Mesenchymal stem cell (in vitro differentiated cells and primary cell): ENCODE data around the gene TWF2.

Experiments
- DNase-seq: peaks from one replicate; pipeline ENCODE4 v3.0.0-alpha.2; 2013
- H2AFZ ChIP-seq: one replicate; pipeline ENCODE4 v1.6.1; 2013; ENCODE audit warnings: low read depth, mild to moderate bottlenecking, control low read depth, inconsistent platforms, low read length, moderate library complexity
- H2AK5ac ChIP-seq: 2 replicates; pipeline ENCODE4 v1.6.1; 2013; ENCODE audit warnings: low read length, moderate library complexity, mild to moderate bottlenecking, inconsistent platforms; ENCODE audit not compliant: severe bottlenecking
- H2BK120ac ChIP-seq: one replicate; pipeline ENCODE4 v1.6.1; 2013; ENCODE audit warnings: low read depth, mild to moderate bottlenecking, inconsistent platforms, low read length, moderate library complexity
- H2BK12ac ChIP-seq, 2 experiments: one replicate each; pipeline ENCODE4 v1.6.1; 2013; ENCODE audit warnings: inconsistent platforms in 2 of 2, low read length in 2 of 2, mild to moderate bottlenecking in 2 of 2, moderate library complexity in 2 of 2, control low read depth in 1 of 2
- H2BK15ac ChIP-seq: one replicate; pipeline ENCODE4 v1.6.1; 2013; ENCODE audit warnings: mild to moderate bottlenecking, low read depth, inconsistent platforms; ENCODE audit not compliant: poor library complexity, severe bottlenecking
- H2BK5ac ChIP-seq: 2 replicates; pipeline ENCODE4 v1.6.1; 2013; ENCODE audit warnings: low read depth, mild to moderate bottlenecking, low read length, control low read depth, inconsistent platforms; ENCODE audit not compliant: poor library complexity, severe bottlenecking
- H3K14ac ChIP-seq, 2 experiments: one replicate each; pipeline ENCODE4 v1.6.1; 2013; ENCODE audit warnings: inconsistent platforms in 2 of 2, low read length in 2 of 2, control low read depth in 1 of 2, mild to moderate bottlenecking in 1 of 2, moderate library complexity in 1 of 2
- H3K18ac ChIP-seq, 2 experiments: one replicate each; pipeline ENCODE4 v1.6.1; 2013; ENCODE audit warnings: inconsistent platforms in 2 of 2, low read length in 2 of 2, control low read depth in 1 of 2, low read depth in 1 of 2, mild to moderate bottlenecking in 1 of 2
- H3K23ac ChIP-seq, 2 experiments: one replicate each; pipeline ENCODE4 v1.6.1; 2013; ENCODE audit warnings: inconsistent platforms in 2 of 2, low read length in 2 of 2, mild to moderate bottlenecking in 2 of 2, moderate library complexity in 2 of 2, control low read depth in 1 of 2
- H3K27ac ChIP-seq: 2 replicates; pipeline ENCODE4 v1.5.1; 2013; ENCODE audit warnings: mild to moderate bottlenecking, moderate library complexity, low read length, control low read depth, inconsistent platforms; ENCODE audit not compliant: poor library complexity, severe bottlenecking
- H3K27me3 ChIP-seq, 2 experiments: 2 replicates each; pipeline versions ENCODE4 v1.6.1 to v1.7.0; 2013; ENCODE audit warnings: low read length in 2 of 2, mild to moderate bottlenecking in 2 of 2, moderate library complexity in 2 of 2, control low read depth in 1 of 2, inconsistent platforms in 1 of 2; ENCODE audit not compliant: control insufficient read depth in 1 of 2, insufficient read depth in 1 of 2
- H3K36me3 ChIP-seq, 2 experiments: 2 replicates each; pipeline versions ENCODE4 v1.6.1 to v1.7.0; 2013; ENCODE audit warnings: low read length in 2 of 2, control low read depth in 1 of 2, inconsistent platforms in 1 of 2, low read depth in 1 of 2, mild to moderate bottlenecking in 1 of 2; ENCODE audit not compliant: insufficient read depth in 2 of 2, control insufficient read depth in 1 of 2
- H3K4ac ChIP-seq, 2 experiments: one replicate each; pipeline ENCODE4 v1.6.1; 2013; ENCODE audit warnings: inconsistent platforms in 2 of 2, low read length in 2 of 2, mild to moderate bottlenecking in 2 of 2, moderate library complexity in 2 of 2, control low read depth in 1 of 2, low read depth in 1 of 2
- H3K4me1 ChIP-seq: 2 replicates; pipeline ENCODE4 v1.6.1; 2013; ENCODE audit warnings: low read depth, low read length, control low read depth; ENCODE audit not compliant: control insufficient read depth, insufficient read depth
- H3K4me2 ChIP-seq: 2 replicates; pipeline ENCODE4 v1.6.1; 2013; ENCODE audit warnings: low read length, mild to moderate bottlenecking, inconsistent platforms; ENCODE audit not compliant: poor library complexity, severe bottlenecking
- H3K4me3 ChIP-seq, 2 experiments: 2 replicates each; pipeline versions ENCODE4 v1.5.1 to v1.7.0; 2013; ENCODE audit warnings: low read length in 2 of 2, mild to moderate bottlenecking in 2 of 2, control low read depth in 1 of 2, low read depth in 1 of 2; ENCODE audit not compliant: insufficient read depth in 1 of 2
- H3K79me1 ChIP-seq: replicated peaks from 2 replicates; pipeline ENCODE4 v1.6.1; 2013; ENCODE audit warnings: mild to moderate bottlenecking, control low read depth, low read length, inconsistent platforms; ENCODE audit not compliant: poor library complexity, severe bottlenecking
- H3K9ac ChIP-seq: 2 replicates; pipeline ENCODE4 v1.7.0; 2013; ENCODE audit warnings: mild to moderate bottlenecking, low read length, moderate library complexity
- H3K9me3 ChIP-seq: 2 replicates; pipeline ENCODE4 v1.7.0; 2013; ENCODE audit warnings: mild to moderate bottlenecking, low read length; ENCODE audit not compliant: control insufficient read depth
- H4K8ac ChIP-seq: one replicate; pipeline ENCODE4 v1.6.1; 2013; ENCODE audit warnings: inconsistent platforms, mild to moderate bottlenecking, low read length, moderate library complexity
- H4K91ac ChIP-seq: one replicate; pipeline ENCODE4 v1.6.1; 2013; ENCODE audit warnings: mild to moderate bottlenecking, low read length, inconsistent platforms
- WGBS: methylation state at CpG from one replicate; pipeline ENCODE4 v1.1.7; 2013; ENCODE audit warnings: mixed read lengths; 5-methylcytosine and 5-hydroxymethylcytosine counted together

The TWF2 gene

DNA sequence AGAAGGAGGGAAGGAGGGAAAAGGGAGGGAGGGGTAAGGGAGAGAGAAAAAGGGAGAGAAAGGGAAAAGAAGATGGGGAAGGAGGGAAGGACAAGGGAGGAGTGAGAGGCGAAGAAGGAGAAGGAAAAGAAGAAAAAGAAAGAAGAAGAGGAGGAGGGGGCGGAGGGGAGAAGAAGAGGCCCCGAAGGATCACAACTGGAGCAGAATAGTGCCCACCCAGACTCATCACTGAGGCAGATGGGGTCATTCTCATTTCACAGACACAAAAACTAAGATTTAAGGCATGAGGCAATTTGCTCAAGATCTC is 43.7 kb downstream of the TWF2 start:
- WGBS: 94% methylated on average over 3 of the region's 3 CpGs
- DNase-seq: no peak

GRCh38 chr3:52194485-52195290 is 44.3 kb downstream of the TWF2 start:
- Histone ChIP-seq H3K27me3 (no peaks in the 10 kb centered on the region), H2BK120ac (peak overlapping the region; percentile 44), H2BK12ac (peak overlapping the region in 1 of 2 experiments; percentile 75), H2BK15ac (no peak overlapping the region), H3K27ac (no peak overlapping the region), H2AK5ac (no peak overlapping the region), H2BK5ac (no peak overlapping the region), H3K4me1 (peaks cover 20% of the 10 kb centered on the region), H3K9ac (no peak overlapping the region), H3K23ac (no peak overlapping the region), H4K8ac (no peak overlapping the region), H3K4ac (no peak overlapping the region), H2AFZ (no peak overlapping the region), H3K36me3 (peaks cover 5 to 6% of the 10 kb centered on the region in 2 experiments), H3K9me3 (no peaks in the 10 kb centered on the region), H3K14ac (peak overlapping the region in 1 of 2 experiments; percentile 35), H3K79me1 (peaks cover 10% of the 10 kb centered on the region), H3K4me3 (no peak overlapping the region), H3K18ac (no peak overlapping the region), H4K91ac (no peak overlapping the region), H3K4me2 (no peak overlapping the region)
- WGBS: 84% methylated on average over 8 of the region's 14 CpGs
- peak; percentile 72 for DNase-seq

More for the DNA sequence above, 43.7 kb downstream of the TWF2 start:
- H3K27ac ChIP-seq: no peak overlapping the region
- no peak overlapping the region for H3K4ac ChIP-seq
- H2BK5ac ChIP-seq: no peak overlapping the region
- H2AFZ ChIP-seq: no peak overlapping the region
- H2AK5ac ChIP-seq: no peak overlapping the region
- no peak overlapping the region for H3K23ac ChIP-seq
- no peak overlapping the region for H3K4me2 ChIP-seq
- peak overlapping the region in 1 of 2 experiments; percentile 6 for H3K18ac ChIP-seq
- no peaks in the 10 kb centered on the region for H3K9me3 ChIP-seq
- H3K79me1 ChIP-seq: peaks cover 12% of the 10 kb centered on the region
- peaks cover 5 to 11% of the 10 kb centered on the region in 2 experiments for H3K36me3 ChIP-seq
- H2BK120ac ChIP-seq: no peak overlapping the region
- H3K4me3 ChIP-seq: no peak overlapping the region
- peak overlapping the region; percentile 4 to 72 for H2BK12ac ChIP-seq
- H3K9ac ChIP-seq: no peak overlapping the region
- H4K91ac ChIP-seq: no peak overlapping the region
- no peaks in the 10 kb centered on the region for H3K27me3 ChIP-seq
- H3K4me1 ChIP-seq: peaks cover 20% of the 10 kb centered on the region
- no peak overlapping the region for H4K8ac ChIP-seq
- no peak overlapping the region for H3K14ac ChIP-seq
- H2BK15ac ChIP-seq: no peak overlapping the region

- 92% methylated on average over 18 of the region's 18 CpGs for WGBS
- H2AFZ ChIP-seq: no peak overlapping the region
- H3K27ac ChIP-seq: no peak overlapping the region
- H3K36me3 ChIP-seq: peaks cover 0 to 2% of the 10 kb centered on the region in 2 experiments
- H3K9me3 ChIP-seq: no peaks in the 10 kb centered on the region
- no peak overlapping the region for H3K4me2 ChIP-seq
- H2BK12ac ChIP-seq: peak overlapping the region in 1 of 2 experiments; percentile 11
- peak overlapping the region; percentile 30 to 37 for H3K18ac ChIP-seq
- H3K4me1 ChIP-seq: peaks cover 15% of the 10 kb centered on the region
- no peak overlapping the region for H3K4me3 ChIP-seq
- H4K8ac ChIP-seq: peak overlapping the region; percentile 38
- no peak overlapping the region for H2BK15ac ChIP-seq
- H3K9ac ChIP-seq: no peak overlapping the region
- H3K23ac ChIP-seq: no peak overlapping the region
- H3K27me3 ChIP-seq: no peaks in the 10 kb centered on the region
- H2AK5ac ChIP-seq: no peak overlapping the region
- no peak overlapping the region for H2BK5ac ChIP-seq
- no peaks in the 10 kb centered on the region for H3K79me1 ChIP-seq
- no peak overlapping the region for H3K4ac ChIP-seq
- peak; percentile 31 for DNase-seq
- peak overlapping the region; percentile 64 for H4K91ac ChIP-seq
- no peak overlapping the region for H3K14ac ChIP-seq
- no peak overlapping the region for H2BK120ac ChIP-seq
These were observed 45.9 kb downstream of the TWF2 start for GRCh38 chr3:52193065-52193464.

- DNase-seq: no peak
- Histone ChIP-seq H3K23ac (no peak overlapping the region), H3K4me2 (no peak overlapping the region), H2BK5ac (no peak overlapping the region), H3K27me3 (no peaks in the 10 kb centered on the region), H2AFZ (no peak overlapping the region), H3K27ac (no peak overlapping the region), H3K9me3 (no peaks in the 10 kb centered on the region), H3K4me3 (no peak overlapping the region), H4K8ac (no peak overlapping the region), H3K9ac (no peak overlapping the region), H3K14ac (no peak overlapping the region), H3K36me3 (peaks cover 0 to 2% of the 10 kb centered on the region in 2 experiments), H3K4me1 (peaks cover 7% of the 10 kb centered on the region), H2AK5ac (no peak overlapping the region), H4K91ac (no peak overlapping the region), H2BK120ac (no peak overlapping the region), H3K18ac (peak overlapping the region; percentile 10 to 40), H3K79me1 (no peaks in the 10 kb centered on the region), H2BK12ac (peak overlapping the region in 1 of 2 experiments; percentile 7), H2BK15ac (no peak overlapping the region), H3K4ac (no peak overlapping the region)
- 94% methylated on average over 4 of the region's 4 CpGs for WGBS
These were observed 47.3 kb downstream of the TWF2 start for GRCh38 chr3:52191663-52192062.
